ENCODE data around the gene WDR20.
"Not testable (repeated sequence)": the region's sequence is repeated elsewhere in the genome, so short reads cannot be mapped to it uniquely, and the experiment has no call there.

Gene WDR20

GRCh38 chr14:102241147-102241546 lies 101.5 kb downstream of the WDR20 start:
- no peak for DNase-seq

- DNase-seq = not testable (repeated sequence)
These were observed 104.1 kb downstream of the WDR20 start for GRCh38 chr14:102243795-102244194.

- DNase-seq = no peak
These were observed 106.4 kb downstream of the WDR20 start for GRCh38 chr14:102246071-102246470.

GRCh38 chr14:102248121-102248520 lies 108.4 kb downstream of the WDR20 start:
- no peak for DNase-seq

GRCh38 chr14:102249041-102249440 lies 109.3 kb downstream of the WDR20 start:
- no peak for DNase-seq

- DNase-seq = no peak
These were observed 110.3 kb downstream of the WDR20 start for GRCh38 chr14:102249981-102250380.

GRCh38 chr14:102250636-102251035 lies 110.9 kb downstream of the WDR20 start:
- DNase-seq = no peak

- no peak for DNase-seq
These were observed 111.5 kb downstream of the WDR20 start for GRCh38 chr14:102251161-102251560.

GRCh38 chr14:102252834-102253801 lies 113.4 kb downstream of the WDR20 start:
- no peak for DNase-seq

GRCh38 chr14:102255401-102256190 lies 115.9 kb downstream of the WDR20 start:
- DNase-seq = no peak

- no peak for DNase-seq
These were observed 117.0 kb downstream of the WDR20 start for GRCh38 chr14:102256716-102257115.

- DNase-seq = no peak
These were observed 118.4 kb downstream of the WDR20 start for GRCh38 chr14:102258136-102258535.
